GM21360 (cell line): Measurements from ENCODE around the gene GIPC1.
A peak's percentile ranks its signal among the peaks of the same experiment; 100 is the strongest.

Source experiments
- ATAC-seq: cut with Tn5 transposase; IDR thresholded peaks from one replicate; pipeline ENCODE4 v1.9.1; 2021; ENCODE audit warnings: mild to moderate bottlenecking, moderate library complexity; ENCODE audit not compliant: unreplicated experiment

The GIPC1 gene

GRCh38 chr19:14439014-14439413 is 56.9 kb downstream of the GIPC1 start:
- no peak for ATAC-seq

DNA sequence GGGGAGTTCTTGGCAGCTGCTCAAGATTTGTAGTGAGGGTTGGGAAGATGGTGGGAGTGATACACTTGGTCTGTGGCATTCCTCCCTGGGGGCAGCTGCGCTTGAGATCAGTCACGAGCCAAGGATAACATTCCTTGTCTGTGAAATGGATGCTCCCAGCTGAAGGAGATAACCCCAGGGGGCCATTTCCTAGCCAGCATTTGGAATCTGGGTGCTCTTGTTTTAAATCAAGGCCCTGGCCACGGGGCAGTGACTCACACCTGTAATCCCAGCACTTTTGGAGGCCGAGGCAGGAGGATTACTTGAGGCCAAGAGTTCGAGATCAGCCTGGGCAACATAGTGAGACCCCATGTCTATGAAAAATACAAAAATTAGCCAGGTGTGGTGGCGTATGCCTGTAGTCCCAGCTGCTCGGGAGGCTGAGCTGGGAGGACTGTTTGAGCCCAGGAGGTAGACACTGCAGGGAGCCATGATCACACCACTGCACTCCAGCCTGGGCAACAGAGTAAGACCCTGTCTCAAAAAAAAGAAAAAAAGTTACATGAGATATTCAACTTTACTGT is 58.3 kb downstream of the GIPC1 start:
- ATAC-seq: no peak

- no peak for ATAC-seq
Observed at GRCh38 chr19:14435320-14436050, 60.4 kb downstream of the GIPC1 start.

DNA sequence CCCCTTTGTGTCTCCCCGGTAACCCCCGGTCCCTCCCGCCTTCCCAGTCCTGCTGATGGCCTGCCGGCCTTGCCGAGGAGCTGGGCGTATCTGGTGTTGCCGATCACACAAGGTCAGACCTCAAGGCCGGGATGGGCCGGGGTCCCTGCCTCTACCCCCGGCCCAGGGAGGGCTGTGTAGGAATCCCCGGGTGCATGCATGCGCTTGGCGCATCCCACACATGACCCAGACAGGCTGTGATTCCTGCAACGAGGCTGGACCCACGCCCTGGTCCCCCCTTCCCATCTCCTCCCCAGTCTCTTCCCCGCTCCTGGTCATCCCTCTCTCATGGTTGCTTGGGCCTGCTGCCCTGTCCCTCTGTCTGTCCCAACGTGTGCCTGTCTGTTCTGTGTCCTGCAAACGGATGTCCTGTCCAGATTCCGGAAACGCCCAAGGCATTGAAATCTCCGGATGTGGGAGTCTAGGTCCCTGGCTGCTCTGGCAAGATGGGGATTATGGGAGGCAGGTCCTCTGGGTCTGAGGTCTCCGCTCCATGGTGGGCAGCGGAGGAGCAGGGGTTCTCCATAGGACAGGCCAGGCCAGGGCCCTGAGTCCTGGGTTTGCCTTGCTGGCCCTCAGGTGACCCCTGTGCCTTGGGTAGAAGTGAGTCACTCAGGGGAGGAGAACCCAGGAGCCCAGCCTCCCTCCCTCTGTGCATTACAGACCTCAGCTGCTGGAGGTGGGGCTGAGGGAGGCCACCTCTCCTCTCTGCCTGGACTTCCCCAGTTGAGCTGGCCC is 61.2 kb downstream of the GIPC1 start:
- no peak for ATAC-seq

GRCh38 chr19:14433554-14434501 is 62.1 kb downstream of the GIPC1 start:
- ATAC-seq: peak; percentile 17

GRCh38 chr19:14432791-14433553 is 63.0 kb downstream of the GIPC1 start, which contains the start of gene PKN1:
Gene PKN1, plus strand, starts transcription at chr19:14433306. Its CDS starts 216 bp downstream, at chr19:14433522.
- peak; percentile 42 for ATAC-seq

- no peak for ATAC-seq
Observed at GRCh38 chr19:14430712-14431111, 65.2 kb downstream of the GIPC1 start.

DNA sequence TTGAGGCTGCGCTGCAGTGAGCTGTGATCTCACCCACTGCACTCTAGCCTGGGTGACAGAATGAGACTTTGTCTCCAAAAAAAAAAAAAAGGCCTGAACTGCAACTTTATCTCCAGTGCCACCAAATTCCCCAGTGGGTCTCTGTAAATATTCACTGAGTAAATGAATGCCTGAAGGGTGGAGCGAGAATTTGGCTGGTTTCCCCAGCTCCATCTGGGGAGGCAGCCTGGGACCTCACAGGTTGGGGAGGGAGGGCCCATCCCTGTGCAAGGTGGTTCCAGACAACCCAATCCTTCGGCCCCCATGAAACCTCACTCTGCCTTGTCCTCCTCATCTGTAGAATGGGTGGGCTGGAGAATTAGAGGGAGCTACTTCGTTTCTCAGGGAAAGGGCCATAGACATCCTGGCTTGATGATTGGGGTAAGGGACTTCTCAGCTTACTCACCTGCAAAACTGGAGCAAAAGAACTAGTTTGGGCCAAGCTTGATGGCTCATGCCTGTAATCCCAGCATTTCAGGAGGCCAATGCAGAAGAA is 67.0 kb downstream of the GIPC1 start:
- ATAC-seq: no peak
